NCI-H2171 treated with DMSO at 0.1 percent for 48 hours (cell line): Measurements from ENCODE around the gene CSF3R.
"Not testable (repeated sequence)": the region's sequence is repeated elsewhere in the genome, so short reads cannot be mapped to it uniquely, and the experiment has no call there.

Experiments used
- DNase-seq: peaks from one replicate; lab custom pipeline; 2025; lab: John Stamatoyannopoulos, UW

CSF3R gene

DNA sequence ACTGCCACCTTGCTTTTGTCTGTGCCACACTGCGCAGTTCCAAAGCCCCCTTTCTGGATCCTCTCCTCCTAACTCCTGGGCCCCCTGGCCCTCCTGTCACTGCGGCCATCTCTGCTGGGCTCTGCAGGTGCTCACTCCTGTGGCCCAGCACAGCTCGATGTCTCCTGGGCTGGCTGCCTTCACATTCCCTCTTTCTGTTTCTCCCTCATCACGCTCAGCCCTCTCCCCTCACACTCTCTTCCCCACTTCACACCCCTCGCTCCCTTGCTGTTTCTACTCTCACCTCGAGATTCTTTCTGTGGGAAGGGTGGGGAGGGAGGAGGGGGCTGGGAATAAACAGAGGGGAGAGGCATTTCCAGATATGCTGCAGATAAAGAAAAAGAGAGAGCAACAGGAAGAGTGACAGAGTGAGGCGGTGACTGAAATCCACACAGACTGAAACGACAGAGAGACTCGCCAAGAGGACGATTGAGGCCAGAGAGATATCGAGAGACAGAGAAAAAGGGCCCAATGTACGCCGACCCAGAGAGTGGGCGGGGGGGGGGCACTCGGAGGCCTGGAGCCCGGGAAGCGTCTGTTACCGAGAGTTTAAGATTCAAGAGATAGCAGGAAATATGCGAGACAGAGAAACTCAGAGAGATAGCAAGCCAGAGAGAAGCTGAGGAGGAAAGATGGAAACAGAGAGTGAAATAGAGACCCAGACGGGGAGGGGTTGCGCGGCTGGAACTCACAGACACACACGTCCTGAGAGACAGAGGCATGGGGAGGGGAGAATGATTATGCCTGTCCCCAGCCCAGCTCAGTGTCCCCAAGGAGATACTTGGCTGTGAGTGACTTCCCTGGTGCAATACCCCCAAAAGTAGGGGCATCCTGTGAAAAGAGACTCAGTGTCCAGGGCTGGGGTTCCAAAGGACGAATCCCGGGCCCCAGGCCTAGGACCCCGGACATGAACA lies 666 bp downstream of the CSF3R start:
- DNase-seq, result no peak

DNA sequence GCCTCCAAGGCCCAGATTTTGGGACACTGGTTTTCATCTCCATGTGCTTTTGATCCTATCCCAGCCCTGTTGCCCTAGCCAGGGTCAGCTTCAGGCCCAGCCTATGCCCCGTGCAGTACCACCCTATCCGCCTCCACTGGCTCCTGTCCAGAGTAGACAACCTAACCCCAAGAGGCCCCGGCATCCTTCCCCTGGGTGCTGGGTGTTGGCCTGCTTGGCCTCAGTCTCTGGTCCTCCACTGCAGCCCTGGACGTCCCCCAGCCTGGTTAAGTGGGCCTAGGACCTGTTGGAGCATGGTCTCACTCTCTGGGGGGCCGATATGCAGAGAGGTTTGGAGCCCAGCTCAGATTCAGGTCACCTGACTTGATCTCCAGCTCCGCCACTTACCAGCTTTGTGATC lies 1.6 kb downstream of the CSF3R start:
- DNase-seq, result no peak

DNA sequence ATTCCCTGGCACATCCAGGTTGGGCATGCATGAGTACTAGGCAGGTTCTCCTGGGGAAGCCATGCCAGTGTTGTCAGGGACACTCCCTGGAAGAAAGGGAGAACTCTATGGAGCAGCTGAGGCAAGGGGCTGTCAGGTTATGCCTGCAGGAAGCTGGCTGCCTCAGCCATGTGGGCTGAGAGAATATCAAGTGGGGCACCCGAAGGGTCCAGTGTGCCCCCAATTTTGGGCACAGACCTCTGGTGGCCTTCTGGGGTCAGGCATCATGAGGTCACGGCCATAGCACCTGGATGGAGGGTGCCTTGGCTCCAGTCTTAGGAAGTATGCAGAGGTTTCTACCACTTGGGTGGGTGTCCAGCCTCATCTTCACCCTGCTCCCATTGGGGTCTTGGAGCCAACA lies 2.6 kb downstream of the CSF3R start:
- no peak for DNase-seq

DNA sequence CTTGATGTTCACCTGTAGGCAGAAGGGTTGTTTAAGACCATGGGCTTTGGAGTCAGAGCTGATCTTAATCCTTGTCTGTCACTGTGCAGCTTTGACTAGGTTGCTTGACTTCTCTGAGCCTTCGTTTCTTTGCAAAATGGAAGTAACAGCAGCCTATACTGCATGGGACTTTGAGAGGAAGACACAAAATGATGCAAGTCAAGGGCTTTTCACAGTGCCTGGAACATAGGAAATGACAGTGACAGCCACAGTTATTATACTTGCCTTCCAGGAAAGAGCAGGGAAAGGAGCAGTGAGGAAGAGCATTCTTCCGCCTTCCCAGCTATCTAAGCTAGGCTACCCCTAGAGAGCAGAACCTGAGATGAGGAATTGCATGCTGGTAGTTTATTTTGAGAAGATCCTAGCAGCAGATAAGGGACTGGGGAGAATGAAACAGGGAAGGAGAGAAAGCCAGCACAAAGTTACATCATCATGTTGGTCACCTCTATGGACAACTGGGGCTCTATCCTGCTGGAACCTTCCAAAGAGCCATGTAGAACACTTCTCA lies 3.1 kb downstream of the CSF3R start:
- DNase-seq, result no peak

DNA sequence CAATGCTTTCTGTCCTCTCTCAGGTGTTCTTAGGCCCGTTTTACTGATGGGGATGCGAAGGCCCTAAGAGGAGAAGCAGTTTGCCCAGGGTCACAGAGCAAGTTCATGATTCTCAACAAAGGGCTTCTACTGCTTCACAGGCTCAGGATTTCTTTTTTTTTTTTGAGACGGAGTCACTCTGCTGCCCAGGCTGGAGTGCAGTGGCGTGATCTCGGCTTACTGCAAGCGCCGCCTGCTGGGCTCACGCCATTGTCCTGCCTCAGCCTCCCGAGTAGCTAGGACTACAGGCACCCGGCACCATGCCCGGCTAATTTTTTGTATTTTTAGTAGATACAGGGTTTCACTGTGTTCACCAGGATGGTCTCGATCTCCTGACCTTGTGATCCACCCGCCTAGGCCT lies 5.1 kb downstream of the CSF3R start:
- not testable (repeated sequence) for DNase-seq

DNA sequence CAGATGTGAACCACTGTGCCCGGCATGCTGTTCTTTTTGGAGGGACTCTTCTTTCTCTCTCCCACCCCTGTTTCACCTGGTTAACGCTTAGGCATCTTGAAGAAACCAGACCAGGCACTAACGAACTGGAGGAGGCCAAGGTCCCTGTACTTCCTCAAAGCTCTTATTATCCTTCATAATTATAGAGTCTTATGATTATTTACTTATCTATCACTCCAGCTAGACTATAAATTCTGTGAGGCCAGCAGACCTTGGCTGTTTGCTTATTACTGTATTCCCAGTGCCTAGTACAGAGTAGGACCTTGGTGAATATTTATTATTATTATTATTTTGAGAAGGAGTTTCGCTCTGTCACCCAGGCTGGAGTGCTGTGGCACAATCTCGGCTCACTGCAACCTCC lies 5.8 kb downstream of the CSF3R start:
- no peak for DNase-seq

DNA sequence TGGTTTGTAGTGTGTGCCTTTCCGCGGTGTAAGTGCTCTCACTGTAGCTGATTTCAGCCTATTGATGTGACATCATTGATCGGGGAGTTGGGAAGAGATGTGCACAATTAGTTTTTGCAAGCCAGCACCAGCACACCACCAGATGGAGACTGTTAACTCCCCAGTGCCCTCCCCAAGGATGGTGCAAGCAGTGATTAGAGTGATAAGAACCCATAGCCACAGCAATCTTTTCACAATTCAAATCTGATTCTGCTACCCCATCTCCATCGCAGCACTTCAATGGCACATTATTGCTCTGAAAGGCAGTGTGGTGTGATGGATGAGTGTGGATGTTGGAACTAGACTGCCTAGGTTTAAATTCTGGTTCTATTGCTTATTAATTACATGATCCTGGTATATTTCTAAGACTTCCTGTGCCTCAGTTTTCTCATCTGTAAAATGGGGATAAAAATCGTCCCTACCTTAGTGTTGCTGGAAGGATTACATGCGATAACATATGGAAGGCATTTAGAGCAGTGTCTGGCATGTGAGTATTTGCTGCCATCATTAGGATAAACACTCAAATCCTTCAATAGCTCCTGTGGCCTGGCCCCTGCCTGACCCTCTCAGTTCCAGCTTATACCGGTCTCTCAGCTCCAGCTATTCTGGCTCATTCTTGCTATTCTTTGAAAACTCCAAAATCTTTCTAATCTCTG lies 6.7 kb downstream of the CSF3R start:
- DNase-seq, result peak; percentile 20

DNA sequence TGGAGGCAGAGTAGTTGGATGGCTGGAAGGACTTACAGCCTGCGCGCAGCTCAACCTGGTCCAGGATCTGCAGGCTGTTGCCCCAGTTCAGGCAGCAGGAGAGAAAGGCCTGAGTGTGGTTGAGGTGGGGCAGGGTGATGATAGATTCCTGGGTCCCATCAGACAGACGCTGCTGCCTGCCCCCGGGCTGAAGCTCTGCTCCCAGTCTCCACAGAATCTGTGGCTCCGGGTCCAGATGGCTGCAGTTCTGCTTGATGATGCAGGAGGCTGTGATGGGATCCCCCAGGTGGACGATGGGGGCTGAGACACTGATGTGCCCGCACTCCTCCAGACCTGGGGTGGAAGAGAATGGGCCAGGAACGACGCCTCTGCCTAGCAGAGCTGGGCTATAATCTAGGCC lies 7.4 kb downstream of the CSF3R start:
- no peak for DNase-seq

DNA sequence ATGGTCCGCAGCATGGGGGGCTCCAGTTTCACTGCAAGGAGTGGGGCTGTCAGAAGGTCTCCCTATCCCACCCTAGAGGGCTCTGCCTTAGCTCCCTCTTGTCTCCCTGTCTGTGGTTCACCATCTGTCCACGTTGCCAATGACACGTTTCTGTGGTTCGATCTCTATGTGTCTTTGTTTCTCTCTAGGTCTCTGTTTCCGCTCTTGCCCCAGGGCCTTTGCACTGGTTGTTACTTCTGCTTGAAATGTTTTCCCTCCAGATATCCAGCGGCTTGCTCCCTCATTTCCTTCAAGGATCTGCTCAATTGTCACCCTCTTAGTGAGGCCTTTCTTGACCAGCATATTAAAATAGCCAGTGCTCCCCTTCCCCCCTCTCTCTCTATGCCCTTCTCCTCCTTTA lies 10.1 kb downstream of the CSF3R start:
- DNase-seq, result no peak

DNA sequence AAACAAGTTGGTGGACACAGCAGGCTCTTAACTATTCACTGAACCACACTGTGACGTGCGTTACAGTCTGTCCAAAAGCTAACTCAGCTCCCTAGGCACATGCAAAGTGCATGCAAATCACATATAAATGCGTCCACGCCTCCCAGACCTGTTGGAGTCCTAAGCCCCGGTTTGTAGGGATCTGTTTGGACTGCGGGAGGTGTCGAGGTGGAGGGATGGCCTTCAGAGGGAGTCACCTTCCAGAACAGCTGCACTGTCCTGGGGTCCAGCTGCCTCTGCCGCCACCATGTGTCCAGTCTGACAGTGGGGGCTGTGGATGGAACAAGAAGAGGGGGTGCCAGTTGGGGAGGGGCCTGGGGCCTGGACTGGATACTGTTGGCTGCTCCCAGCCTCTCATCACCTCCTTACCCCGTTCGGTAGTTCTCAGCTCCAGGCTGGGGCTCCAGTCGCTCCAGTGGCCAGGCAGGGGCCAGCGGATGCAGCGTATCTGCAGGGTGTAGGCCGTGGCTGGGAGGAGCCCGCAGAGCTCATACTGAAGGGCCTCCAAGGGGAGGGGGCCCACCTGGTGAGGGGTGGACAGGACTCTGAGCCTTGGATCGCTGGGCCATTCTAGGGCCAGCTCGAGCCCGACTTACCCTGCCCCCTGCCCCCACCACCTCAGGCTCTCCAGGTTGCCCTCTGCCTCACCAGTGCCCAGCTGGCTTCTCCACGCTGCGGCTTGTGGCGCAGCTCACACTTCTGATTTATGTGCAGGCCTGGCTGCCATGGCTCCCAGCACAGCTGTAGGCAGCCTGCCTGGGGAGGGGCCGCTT lies 10.7 kb downstream of the CSF3R start:
- no peak for DNase-seq

DNA sequence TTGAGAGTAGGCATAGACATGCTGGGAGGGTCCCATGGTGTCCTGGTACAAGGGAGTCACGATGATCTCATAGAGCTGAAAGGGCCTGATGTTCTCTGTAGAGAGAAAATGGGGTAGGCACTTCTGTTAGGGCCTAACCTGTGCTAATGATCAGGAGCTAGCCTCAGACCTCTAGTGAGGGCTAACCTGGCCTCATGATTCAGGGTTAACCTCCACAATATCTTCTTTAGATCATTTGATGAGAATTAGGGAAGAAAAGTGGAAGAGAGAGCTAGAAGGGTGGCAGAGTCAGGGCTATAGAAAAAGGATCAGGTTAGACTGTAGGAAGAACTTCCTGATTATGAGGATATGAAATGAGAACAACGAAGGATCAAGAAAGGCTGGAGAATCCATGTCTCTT lies 13.6 kb downstream of the CSF3R start:
- DNase-seq, result no peak

DNA sequence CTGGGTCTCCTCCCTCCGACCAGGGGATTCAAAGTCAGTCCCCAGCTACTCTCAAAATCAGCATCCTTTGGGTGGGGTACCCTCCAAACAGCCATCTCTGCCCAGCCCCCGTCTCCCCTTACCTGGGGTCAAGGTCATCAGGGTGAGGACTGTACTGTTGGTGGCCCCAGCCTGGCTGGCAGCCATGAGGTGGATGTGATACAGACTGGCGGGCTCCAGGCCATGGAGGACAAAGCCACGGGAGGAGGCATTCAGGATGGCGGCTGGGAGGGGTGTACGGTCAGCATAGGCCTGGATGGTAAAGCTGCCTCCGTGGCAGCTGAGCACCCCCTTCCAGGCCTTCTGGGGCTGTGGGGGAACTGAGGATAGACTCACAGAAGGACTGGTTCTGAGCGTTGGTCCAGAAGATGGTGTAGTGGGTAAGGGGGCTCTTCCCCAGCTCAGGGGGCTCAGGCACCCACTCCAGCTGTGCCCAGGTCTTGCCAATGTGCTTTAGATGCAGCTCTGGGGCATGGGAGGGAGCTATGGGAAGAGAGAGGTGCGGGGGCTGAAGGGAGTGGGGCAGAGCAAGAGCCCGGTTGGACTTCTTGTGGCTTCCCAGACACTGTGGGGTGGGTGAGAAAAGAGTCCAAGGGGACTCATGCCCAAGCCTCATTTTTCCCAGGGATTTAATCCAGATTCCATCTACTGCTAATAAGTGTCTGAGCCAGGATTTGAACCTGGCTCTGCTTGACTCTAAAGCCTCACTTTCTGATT lies 14.8 kb downstream of the CSF3R start:
- DNase-seq, result no peak

DNA sequence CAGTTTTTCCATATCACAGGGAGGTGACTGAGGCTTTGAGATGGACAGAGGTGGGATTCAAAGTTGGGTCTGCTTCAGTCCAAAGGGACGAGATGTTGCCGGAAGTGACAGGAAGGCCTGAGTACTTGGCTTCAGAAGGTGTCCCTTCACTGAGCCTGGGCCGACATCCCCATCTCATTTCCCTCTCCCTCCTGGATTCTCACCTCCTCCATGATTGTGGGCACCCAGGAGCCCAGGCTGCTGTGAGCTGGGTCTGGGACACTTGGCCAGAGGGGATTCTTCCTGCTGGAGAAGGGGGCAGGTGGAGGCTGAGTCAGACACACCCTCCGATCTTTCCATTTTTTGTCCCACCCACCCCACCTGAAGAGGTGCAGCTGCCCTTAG lies 15.7 kb downstream of the CSF3R start:
- DNase-seq, result no peak

DNA sequence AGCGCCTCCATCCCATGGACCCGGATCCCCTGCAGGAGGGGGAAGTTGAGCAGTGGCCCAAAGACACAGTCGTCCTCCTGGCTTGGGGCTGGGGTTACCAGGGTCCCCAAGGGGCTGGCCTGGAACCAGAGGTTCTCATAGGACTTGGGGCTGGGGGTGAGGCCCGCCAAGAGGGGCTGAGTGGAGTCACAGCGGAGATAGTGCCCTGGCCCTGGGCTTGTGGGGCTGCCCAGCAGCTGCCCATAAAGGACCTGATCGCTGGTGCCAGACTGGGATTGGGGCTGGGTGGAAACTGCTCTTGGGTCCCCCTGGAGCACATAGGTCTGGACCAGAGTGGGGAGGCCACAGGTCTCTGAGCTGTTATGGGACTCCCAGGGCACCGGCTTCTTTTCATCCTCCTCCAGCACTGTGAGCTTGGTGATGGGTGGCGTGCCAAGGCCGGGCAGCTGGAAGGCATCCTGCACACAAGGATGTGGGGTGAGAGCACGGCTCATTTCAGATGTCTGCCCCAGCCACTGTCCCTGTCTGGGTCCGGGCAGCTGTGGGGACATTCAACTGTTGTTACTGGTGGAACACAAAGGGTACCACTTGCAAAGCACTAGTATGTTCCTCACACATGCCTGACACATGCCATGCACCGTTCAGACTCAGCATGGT lies 16.2 kb downstream of the CSF3R start:
- DNase-seq, result no peak

DNA sequence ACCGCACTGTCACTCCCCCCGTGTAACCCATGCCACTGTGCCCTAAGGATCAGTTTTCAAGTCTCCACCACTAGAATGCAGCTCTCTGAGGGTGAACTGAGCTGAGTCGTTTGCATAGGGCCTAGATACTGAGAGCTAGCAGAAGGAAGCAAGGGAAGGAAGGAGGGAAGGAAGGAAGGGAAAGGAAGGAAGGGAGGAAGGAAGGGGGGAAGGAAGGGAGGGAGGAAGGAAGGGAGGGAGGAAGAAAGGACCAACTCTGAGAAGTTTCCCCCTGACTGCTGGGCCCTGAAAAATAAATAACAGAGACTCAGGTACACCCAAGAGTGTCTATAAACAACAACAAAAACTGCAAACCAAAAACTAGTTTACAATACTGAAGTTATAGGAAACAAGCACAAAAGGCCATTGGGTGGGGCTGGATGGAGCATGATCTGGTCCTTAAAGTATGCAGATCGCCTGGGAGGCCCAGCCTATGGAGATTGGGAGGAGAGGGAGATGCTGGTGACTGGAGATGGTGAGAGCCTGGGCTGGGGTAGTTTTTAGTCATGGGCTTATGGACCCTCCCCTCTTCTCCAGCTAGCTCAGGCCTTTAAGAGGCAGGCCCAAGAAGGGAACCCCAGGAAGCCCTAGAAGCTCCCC lies 16.9 kb downstream of the CSF3R start:
- no peak for DNase-seq

DNA sequence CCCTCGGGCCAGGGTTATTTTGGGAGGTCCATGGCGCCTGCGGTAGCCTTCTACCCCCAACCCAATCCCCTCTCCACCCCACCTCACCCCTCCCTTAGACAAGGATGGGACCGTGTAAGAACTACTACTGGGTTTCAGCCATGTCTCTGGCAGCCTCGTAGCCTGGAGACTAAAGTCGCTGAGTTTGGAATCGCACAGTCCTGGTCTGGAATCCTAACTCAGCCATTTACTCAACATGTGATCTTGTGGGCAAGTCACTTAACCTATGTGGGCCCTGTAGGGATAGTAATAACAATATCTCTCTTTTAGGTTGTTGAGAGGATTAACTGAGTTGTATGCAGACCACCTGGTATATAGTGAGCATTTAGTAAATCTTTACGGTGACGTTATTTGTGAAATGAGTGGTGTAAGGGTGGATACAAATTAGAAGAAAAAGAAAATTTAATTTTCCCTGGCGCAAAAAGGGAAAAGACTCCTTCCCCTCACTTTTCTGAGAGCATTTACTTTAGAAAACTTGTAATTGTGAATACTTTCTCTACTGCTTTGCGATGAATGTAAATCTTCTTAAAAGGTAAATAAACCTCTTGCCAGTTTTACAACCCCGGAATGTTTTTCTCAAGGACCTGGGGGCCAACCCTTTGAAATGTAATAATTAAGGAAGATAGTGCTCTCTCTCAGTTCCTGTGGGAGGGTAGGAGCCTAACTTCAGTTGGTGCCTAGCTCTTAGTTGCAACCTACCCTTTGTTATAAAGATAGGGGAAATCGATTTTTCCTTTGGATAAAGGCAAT lies 17.9 kb downstream of the CSF3R start:
- DNase-seq, result peak; percentile 16

DNA sequence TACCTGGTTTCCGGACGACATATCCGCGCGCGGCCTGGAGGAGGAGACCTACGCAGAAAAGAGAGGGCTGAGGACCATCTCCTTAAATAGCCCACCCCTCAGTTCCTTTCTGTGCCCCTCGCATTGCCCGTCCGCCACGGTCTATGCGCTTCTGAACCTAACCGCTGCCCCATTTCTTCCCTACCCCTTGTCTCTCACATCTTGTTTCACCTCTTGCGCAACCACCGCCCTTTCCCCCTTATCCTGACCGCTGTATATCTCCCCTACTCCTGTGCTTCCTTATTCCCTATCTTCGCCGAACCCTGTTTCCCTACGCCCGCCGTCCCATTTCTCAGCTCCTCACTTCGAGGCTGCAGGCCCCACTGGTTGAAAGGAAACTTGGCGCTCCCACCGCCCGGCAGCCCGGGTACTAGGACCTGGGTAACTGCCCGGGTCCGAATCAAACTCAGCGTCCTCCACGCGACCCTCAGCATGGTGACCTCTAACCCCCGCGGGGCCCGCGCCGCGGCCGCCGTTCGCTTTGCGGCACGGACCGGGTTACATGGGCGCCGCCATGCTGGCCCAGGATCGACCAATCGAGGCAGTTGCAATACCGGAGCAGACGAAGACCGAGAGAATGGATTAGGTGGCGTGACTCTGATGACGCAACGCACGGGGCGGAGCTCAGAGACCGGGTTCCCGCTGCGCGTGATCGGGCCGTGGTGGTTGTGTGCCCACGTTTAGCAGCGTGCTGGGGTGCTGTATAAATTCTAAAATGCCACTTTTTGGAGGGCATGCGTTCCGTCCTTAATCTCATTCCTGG lies 18.7 kb downstream of the CSF3R start, which contains the start of gene MRPS15:
Gene MRPS15 (minus strand): TSS at position 582 of the 802 bp plus-strand sequence. CDS start 109 bp downstream, at position 473.
- peak; percentile 97 for DNase-seq

DNA sequence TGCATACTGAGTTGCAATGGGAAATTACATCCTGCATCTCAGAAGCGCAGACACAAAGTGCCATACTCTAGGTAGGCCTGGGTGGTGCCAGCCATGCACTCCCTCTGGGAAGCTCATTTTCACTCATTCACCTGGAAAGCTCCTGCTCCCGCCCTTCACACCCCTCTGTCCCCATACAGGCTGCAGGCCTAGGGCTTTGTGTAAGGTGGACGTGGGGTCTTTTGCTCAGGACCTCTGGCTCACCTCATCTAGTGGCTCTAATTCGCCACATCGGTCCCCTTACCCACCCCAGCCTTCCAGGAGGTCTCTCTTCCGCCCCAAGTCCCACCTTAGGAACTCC lies 19.3 kb downstream of the CSF3R start:
- peak; percentile 49 for DNase-seq

DNA sequence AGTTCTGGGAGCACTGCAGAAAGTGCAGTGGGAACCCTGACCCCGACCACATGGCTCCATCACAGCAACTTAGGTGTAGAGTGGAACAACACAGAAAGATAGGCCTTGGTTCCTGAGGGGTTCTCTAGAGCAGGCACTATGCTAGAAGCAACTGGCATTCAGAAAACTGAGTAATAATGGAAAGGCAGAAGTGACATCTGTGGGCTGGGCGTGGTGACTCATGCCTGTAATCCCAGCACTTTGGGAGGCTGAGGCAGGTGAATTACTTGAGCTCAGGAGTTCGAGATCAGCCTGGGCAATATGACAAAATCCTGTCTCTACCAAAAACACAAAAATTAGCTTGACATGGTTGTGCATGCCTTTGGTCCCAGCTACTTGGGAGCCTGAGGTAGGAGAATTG lies 23.8 kb downstream of the CSF3R start:
- DNase-seq, result no peak
